ENCODE results near the gene PLPPR1. TPM values are rescaled to one million over a fixed set of nuclear protein-coding genes. Genes with fewer than 3 reads are reported as not detected.

Gene PLPPR1
- total and polyA plus RNA-seq, 2 experiments from 2014 or later, result 1.3 to 3.7 TPM

GRCh38 chr9:101247297-101247696 lies 218.8 kb downstream of the PLPPR1 start:
- Histone ChIP-seq H3K27ac (ENCODE audit: low read depth) (no peak overlapping the region), H3K79me2 (replicated peaks; ENCODE audit: insufficient read depth) (no peaks in the 10 kb centered on the region), H3F3A (replicated peaks; ENCODE audit: low read depth) (no peaks in the 10 kb centered on the region), H3K4me3 (no peak overlapping the region), H4K20me1 (replicated peaks; ENCODE audit: insufficient read depth) (no peaks in the 10 kb centered on the region), H3K9me2 (ENCODE audit: insufficient read depth) (no peaks in the 10 kb centered on the region), H3K27me3 (ENCODE audit: insufficient read depth) (no peaks in the 10 kb centered on the region), H2AFZ (no peak overlapping the region), H3K4me2 (no peak overlapping the region), H3K36me3 (ENCODE audit: insufficient read depth) (no peaks in the 10 kb centered on the region), H3K4me1 (ENCODE audit: insufficient read depth) (no peaks in the 10 kb centered on the region)
- Mint-ChIP-seq H3K27me3 (ENCODE audit: insufficient read depth, low read depth, poor library complexity) (no peaks in the 10 kb centered on the region), H3K9me3 (no peaks in the 10 kb centered on the region), H3K27ac (no peak overlapping the region), H3K36me3 (ENCODE audit: low read depth) (no peaks in the 10 kb centered on the region), H3K4me3 (no peak overlapping the region), H3K4me1 (no peaks in the 10 kb centered on the region)
- TF ChIP-seq ZNF114 (CRISPR knock-in tag; IDR thresholded peaks at IDR 0.05) (no peak), EZH2phosphoT487 (IDR thresholded peaks at IDR 0.05; ENCODE audit: unreplicated experiment) (no peak), POLR2AphosphoS5 (IDR thresholded peaks at IDR 0.05; ENCODE audit: low read depth) (no peak)
- DNase-seq (ENCODE audit: low spot score) (no peak), ATAC-seq (no peak)

DNA sequence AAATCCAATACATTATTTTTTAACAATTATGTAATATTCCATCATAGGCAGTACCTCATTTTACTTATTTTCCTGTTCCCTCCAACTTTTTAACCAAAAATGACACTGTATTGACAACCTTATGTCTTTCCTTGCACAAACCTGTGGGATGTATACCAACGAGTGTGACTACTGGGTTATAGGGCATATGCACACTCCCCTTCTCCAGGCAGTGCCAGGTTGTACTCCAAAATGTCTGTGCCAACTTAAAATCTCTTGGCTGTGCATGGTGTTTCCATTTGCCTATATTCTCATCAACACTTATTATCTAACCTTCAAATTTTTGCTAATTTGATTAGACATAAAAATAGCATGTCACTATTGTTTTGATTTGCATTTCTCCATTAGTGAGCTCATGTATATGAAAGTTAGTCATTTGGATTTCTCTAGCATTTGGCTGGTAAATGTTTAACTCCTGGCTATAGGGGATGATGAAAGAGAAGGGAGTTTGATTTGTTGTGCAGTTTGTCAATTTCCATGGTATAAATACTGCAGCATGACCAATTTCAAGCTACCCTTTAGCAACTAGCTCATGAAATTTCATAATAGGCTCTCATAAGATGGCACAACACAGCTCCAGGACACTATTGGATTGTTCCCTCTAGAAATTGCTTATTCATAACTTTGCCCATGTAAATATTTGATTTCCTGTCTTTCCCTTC lies 226.4 kb downstream of the PLPPR1 start:
- H3K4me3 Mint-ChIP-seq, result no peak overlapping the region
- ATAC-seq, result no peak
- TF ChIP-seq CREB1 (CRISPR knock-in tag; IDR thresholded peaks at IDR 0.05; ENCODE audit: low read depth), result no peak
- TF ChIP-seq NANOG (IDR thresholded peaks at IDR 0.05; ENCODE audit: borderline replicate concordance), result no peak
- TF ChIP-seq, protein P1, sequence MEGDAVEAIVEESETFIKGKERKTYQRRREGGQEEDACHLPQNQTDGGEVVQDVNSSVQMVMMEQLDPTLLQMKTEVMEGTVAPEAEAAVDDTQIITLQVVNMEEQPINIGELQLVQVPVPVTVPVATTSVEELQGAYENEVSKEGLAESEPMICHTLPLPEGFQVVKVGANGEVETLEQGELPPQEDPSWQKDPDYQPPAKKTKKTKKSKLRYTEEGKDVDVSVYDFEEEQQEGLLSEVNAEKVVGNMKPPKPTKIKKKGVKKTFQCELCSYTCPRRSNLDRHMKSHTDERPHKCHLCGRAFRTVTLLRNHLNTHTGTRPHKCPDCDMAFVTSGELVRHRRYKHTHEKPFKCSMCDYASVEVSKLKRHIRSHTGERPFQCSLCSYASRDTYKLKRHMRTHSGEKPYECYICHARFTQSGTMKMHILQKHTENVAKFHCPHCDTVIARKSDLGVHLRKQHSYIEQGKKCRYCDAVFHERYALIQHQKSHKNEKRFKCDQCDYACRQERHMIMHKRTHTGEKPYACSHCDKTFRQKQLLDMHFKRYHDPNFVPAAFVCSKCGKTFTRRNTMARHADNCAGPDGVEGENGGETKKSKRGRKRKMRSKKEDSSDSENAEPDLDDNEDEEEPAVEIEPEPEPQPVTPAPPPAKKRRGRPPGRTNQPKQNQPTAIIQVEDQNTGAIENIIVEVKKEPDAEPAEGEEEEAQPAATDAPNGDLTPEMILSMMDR (conservative IDR thresholded peaks at IDR 0.05; ENCODE audit: low read depth in 2 of 2), result no peak
- no peak for TF ChIP-seq ZNF114 (CRISPR knock-in tag; IDR thresholded peaks at IDR 0.05)
- no peak for TF ChIP-seq ETS1 (IDR thresholded peaks at IDR 0.05)
- TF ChIP-seq STAT1 (IDR thresholded peaks at IDR 0.05; ENCODE audit: unreplicated experiment), result no peak
- no peak for TF ChIP-seq POLR2AphosphoS5 (IDR thresholded peaks at IDR 0.05; ENCODE audit: low read depth)
- no peak for TF ChIP-seq EZH2phosphoT487 (IDR thresholded peaks at IDR 0.05; ENCODE audit: unreplicated experiment)
- TF ChIP-seq, protein P2, sequence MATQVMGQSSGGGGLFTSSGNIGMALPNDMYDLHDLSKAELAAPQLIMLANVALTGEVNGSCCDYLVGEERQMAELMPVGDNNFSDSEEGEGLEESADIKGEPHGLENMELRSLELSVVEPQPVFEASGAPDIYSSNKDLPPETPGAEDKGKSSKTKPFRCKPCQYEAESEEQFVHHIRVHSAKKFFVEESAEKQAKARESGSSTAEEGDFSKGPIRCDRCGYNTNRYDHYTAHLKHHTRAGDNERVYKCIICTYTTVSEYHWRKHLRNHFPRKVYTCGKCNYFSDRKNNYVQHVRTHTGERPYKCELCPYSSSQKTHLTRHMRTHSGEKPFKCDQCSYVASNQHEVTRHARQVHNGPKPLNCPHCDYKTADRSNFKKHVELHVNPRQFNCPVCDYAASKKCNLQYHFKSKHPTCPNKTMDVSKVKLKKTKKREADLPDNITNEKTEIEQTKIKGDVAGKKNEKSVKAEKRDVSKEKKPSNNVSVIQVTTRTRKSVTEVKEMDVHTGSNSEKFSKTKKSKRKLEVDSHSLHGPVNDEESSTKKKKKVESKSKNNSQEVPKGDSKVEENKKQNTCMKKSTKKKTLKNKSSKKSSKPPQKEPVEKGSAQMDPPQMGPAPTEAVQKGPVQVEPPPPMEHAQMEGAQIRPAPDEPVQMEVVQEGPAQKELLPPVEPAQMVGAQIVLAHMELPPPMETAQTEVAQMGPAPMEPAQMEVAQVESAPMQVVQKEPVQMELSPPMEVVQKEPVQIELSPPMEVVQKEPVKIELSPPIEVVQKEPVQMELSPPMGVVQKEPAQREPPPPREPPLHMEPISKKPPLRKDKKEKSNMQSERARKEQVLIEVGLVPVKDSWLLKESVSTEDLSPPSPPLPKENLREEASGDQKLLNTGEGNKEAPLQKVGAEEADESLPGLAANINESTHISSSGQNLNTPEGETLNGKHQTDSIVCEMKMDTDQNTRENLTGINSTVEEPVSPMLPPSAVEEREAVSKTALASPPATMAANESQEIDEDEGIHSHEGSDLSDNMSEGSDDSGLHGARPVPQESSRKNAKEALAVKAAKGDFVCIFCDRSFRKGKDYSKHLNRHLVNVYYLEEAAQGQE (IDR thresholded peaks at IDR 0.05; ENCODE audit: unreplicated experiment), result no peak
- TF ChIP-seq EZH2 (IDR thresholded peaks at IDR 0.05; ENCODE audit: low read depth, unreplicated experiment), result no peak
- TF ChIP-seq ZNF331 (CRISPR knock-in tag; IDR thresholded peaks at IDR 0.05; ENCODE audit: low read depth), result no peak

More for the DNA sequence above, 226.4 kb downstream of the PLPPR1 start:
- no peaks in the 10 kb centered on the region for H4K20me1 ChIP-seq (replicated peaks; ENCODE audit: insufficient read depth)
- H2AFZ ChIP-seq, result no peak overlapping the region
- Mint-ChIP-seq H3K27ac (no peak overlapping the region), H3K9me3 (no peaks in the 10 kb centered on the region), H3K27me3 (ENCODE audit: insufficient read depth, low read depth, poor library complexity) (peaks cover 2% of the 10 kb centered on the region), H3K4me1 (peaks cover 18% of the 10 kb centered on the region), H3K36me3 (ENCODE audit: low read depth) (no peaks in the 10 kb centered on the region)
- H3K4me1 ChIP-seq (ENCODE audit: insufficient read depth), result 0 out of 2 replicates have a peak, but pooled peaks cover 6% of the 10 kb centered on the region
- H3K36me3 ChIP-seq (ENCODE audit: insufficient read depth), result no peaks in the 10 kb centered on the region
- H3K9me2 ChIP-seq (ENCODE audit: insufficient read depth), result no peaks in the 10 kb centered on the region
- H3F3A ChIP-seq (replicated peaks; ENCODE audit: low read depth), result no peaks in the 10 kb centered on the region
- no peaks in the 10 kb centered on the region for H3K79me2 ChIP-seq (replicated peaks; ENCODE audit: insufficient read depth)
- DNase-seq (ENCODE audit: low spot score), result no peak
- H3K4me2 ChIP-seq, result no peak overlapping the region
- H3K27me3 ChIP-seq (ENCODE audit: insufficient read depth), result no peaks in the 10 kb centered on the region
- no peak overlapping the region for H3K27ac ChIP-seq (ENCODE audit: low read depth)
- H3K4me3 ChIP-seq, result no peak overlapping the region

Data from GM23338 (cell line).